Hematopoietic multipotent progenitor cell treated with erythropoietin and hydrocortisone succinate and interleukin-3 and kit ligand, for 4 days (in vitro differentiated cells): ENCODE data around the gene VPS72.

Source experiments
- DNase-seq: peaks from one replicate; pipeline ENCODE4 v3.0.0-alpha.2; 2015

VPS72 gene

DNA sequence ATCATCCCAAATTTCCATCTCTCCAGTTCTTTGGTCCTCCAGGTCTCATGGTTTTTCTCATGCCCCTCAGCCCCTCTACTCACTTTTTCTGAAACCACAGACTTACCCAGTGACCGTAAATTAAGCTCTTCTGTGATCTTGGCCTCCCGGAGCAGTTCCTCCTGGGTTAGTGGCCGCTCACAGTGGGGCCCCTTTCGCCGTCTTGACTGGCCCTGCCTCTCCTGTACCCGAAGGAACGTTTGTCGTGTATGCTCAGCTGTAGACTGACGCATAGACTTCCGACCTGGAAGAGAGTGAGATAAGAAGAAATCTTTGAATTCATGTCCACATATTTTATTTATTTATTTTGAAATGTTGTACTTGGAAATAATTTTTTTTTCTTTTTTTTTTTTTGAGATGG is 5.8 kb downstream of the VPS72 start:
- DNase-seq, result no peak

DNA sequence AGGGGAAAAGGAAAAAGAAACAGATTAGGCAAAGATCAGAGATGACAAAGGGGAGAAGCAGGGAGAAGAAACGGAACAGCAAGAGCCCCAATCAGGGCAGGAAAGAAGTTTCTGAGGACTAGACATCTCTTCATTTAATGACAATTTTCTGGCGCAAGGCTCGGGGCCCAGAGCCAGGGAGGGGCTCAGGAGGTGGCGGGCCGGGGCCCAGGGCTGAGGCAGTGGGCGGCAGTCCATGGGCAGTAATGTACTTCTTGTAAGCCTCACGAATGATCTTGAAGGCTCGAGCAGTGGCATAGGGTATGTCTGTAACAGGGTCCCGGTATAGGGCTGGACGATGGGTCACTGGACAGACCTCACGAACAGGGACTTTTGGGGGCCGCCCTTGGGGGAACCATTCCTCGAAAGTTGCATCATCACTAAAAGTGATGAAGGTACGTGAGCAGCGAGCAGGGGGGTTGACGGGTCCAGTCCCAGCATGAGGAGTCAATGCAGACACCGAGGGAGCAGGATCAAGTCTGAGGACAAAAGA is 13.4 kb downstream of the VPS72 start:
- DNase-seq, result no peak

DNA sequence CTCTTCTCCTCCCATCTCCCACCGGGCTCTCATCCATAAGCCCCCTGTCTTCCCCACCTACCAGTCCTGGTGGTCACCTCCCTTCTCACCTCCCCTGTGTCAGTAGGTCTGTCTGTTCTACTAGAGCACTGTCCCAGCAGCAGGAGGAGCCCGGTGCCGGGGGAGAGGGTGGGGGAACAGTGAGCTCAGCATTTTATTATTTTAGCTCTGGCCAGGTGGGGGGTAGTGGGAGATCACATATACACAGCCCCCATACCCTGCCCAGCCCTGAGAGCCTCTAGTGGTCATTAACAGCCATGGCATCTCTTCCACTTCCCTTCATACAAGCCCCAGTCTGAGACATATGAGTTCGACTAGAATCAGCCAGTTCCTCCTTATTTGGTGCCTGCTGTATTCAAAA is 14.1 kb downstream of the VPS72 start, which contains the start of gene TMOD4:
TSS of gene TMOD4 (minus strand) at position 119 of the 400 bp plus-strand sequence. CDS start 1,106 bp downstream, outside the sequence.
- DNase-seq, result peak; percentile 72

DNA sequence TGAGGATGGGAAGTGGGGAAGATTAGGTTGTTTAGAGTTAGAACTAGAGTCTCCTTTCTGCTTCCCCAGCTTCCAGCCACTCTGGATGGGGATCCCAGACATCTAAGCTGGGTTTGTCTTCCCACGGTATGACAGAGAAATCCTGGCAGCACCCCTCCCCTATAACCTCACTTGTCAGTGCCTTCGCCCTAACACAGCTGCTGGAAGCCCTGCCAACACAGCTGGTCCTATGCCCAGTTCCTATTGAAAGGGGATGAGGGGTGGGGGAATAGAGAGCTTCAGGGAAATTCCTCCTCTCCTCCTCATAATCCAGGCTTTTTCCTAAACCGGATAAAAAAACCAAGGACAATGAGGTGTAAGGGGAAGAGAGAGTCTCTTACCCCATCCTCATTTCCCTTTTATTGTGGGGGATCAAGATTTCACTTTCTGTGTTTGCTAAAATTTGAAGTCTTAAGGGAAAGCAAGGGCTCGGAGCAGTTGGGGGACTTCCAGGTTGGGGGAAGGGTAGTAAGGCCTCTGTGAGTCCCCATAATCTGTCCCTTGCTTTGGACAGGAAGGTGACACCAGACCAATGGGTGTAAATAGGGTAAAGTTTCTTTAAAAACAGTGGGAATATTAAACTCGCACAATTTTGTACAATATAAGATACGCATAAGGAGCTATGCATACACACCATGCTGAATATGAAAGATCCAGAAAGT is 14.8 kb downstream of the VPS72 start:
- DNase-seq, result no peak

DNA sequence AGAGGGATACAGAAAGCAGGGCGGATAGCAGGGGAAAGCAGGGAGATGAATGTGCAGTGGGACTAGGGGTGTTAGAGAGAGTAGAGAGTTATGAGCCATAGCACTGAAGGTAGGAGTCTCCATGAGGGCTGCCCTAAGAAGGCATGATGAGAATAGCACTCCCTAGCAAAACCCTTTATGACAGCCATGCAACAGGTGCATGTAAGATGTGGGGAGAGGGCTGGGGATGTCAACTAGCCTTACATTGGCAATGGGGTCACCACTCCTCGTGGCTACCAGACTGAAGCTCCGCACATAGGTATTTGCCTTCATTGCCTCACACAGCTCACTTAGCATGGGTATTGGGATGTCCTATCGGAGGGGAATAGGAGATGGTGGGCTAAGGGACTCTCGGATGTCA is 18.8 kb downstream of the VPS72 start:
- DNase-seq, result no peak

DNA sequence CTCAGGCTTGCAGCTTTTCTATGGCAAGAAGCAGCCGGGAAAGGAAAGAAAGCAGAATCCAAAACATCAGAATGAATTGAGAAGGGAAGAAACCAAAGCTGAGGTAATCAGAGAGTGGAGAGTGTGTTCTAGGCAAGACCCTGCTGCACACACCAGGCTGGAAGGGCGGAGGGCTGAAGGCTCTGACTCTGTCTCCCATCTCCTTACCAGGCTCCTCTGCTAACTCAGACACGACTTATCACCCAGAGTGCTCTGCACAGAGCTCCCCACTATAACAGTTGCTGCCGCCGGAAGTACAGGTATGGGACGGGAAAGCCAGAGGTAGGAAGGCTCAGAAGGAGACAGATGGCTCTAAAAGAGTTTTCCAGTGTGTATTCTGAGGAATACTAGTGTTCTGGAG is 22.9 kb downstream of the VPS72 start:
- DNase-seq, result no peak

DNA sequence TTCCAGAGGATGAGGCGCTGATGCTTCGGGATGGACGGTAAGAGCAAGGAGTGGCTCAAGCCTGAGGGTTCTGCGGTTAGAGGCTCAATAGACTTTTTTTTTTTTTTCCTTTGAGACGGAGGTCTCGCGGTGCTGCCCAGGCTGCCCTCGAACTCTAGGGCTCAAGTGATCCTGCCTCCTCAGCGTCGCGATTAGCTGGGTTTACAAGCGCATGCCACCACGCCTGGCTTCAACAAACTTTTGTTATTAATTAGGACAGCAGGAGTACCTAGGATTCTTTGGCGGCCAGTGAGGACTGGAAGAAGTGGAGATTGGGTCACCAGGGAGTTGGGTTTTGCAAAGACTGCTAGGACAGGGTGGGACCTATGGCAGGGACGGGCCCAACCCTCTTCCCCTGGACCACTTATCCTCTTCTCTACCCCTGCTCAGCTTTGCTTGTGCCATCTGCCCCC is 23.5 kb downstream of the VPS72 start:
- peak; percentile 78 for DNase-seq

DNA sequence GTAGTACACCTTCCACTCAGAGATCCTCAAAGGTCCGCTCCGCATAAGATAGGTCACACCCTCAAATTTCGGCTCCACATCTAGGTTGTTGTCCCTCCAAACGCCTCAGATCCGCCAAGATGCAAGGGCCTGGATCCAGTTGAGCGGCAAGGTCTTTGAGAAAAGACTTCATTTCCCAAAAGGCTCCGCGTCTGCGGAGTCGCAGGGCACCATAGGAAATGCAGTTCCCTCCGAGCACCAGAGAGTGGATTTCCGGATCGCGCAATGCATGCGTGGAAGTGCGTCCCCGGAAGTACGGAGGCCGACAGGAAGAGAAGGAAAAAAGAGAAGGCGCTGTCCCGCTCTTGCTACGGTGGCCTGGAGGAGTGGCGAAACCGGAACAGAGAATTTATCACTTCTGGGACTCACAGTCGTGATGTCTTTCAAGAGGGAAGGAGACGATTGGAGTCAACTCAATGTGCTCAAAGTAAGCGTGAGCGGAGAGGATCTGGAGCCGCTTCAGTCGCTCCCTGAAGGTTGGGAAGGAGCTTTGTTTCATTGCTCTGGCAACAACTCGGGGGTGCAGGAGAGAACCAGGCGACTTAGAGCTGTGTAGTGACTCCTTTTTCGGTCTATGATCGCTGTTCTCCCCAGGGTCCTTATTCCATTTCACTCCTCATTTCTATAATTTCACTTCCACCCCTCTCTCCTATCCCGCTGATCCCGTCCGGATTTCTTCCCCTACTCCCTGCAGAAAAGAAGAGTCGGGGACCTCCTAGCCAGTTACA is 24.1 kb downstream of the VPS72 start, which contains the start of the genes LYSMD1 and SCNM1:
TSS of gene LYSMD1 (minus strand) at position 165 of the 767 bp plus-strand sequence. CDS start 644 bp downstream, outside the sequence.
TSS of gene SCNM1 (plus strand) at position 407 of the 767 bp plus-strand sequence. CDS start at position 416, 9 bp downstream.
- peak; percentile 100 for DNase-seq

DNA sequence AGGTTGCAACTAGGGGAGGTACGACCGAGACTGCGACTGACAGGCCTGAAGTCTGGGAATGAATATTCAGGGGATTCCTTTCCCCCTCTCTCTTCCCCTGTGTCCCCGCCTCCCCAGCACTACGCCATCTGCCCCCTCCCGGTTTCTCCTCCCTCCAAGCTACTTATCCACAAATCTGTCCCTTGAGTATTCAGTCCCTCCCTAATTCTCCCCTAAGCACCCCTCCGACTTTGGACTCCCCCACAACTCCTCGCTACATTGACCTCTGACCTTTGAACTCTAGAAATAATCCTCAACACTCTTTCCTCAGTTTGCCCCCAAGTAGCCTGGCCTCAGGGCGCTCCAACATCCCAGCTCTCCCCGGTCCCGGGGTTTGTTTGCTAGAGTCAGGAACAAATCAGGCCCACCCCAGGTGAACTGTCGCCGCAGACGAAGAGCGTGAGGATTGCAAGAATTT is 24.7 kb downstream of the VPS72 start:
- DNase-seq, result peak; percentile 33

DNA sequence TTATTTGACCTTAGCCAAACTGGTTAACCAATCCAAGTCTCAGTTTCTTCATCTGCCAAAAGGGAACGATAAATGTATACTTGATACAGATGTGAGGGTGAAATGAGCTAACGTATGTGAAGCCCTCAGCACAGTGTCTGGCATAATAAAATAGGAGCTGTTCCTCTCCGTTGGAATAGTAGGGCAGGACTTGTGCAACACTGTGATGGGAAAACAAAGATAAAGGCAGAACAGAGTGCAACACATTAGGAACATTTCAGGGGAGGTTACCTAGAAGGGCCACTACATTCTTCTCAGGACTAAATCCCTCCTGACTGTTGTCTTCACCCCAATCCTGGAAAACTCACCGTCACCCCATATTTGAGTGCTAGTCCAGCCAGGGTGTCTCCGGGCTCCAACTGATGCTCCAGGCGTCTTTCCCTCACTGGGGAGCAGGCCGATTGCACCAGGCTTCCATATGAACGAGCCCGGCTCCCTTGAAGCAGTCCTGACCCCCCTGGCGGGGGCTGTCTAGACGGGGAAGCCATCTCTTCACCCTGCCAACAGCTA is 25.2 kb downstream of the VPS72 start:
- no peak for DNase-seq

DNA sequence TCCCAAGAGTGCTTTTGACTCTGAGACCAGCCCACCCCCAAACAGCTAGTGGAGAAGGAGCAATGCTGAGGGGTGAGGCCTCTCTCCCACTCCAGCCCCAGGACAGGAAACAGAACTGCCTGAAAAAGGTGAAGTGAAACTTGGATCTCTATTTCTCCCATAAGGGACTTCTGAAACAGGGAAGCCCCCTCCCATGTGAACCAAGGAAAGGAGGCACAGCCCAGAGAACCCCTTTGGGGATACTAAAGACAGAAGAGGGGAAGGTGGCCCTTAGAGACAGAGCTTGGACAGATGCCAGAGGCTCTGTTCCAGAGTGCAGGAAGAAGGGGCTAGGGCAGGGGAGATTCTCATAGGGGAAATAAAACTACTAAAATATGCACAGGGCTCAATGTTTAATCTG is 30.6 kb downstream of the VPS72 start:
- DNase-seq, result no peak

DNA sequence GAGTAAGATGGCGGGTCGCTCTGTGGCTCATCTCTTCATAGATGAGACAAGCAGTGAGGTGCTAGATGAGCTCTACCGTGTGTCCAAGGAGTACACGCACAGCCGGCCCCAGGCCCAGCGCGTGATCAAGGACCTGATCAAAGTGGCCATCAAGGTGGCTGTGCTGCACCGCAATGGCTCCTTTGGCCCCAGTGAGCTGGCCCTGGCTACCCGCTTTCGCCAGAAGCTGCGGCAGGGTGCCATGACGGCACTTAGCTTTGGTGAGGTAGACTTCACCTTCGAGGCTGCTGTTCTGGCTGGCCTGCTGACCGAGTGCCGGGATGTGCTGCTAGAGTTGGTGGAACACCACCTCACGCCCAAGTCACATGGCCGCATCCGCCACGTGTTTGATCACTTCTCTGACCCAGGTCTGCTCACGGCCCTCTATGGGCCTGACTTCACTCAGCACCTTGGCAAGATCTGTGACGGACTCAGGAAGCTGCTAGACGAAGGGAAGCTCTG is 31.2 kb downstream of the VPS72 start:
- no peak for DNase-seq

DNA sequence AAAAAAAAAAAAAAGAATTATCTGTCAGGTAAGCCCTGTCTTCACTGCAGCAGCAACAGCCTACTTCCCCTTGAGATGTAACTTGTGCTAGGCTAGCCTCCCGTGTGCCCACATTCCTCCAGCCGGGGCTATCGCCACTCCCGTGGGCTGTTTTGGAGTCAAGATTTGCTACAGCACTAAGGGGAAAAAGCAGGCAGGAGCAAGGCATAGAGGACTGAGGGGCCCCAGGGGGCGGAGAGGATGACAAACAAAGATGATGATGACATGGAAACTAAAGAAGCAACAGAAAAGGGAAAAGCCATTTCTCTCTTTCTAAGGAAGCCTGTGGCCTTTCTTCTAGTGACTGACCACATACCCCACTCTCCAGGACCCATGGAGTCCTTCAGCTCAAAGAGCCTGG is 31.7 kb downstream of the VPS72 start:
- peak; percentile 40 for DNase-seq

DNA sequence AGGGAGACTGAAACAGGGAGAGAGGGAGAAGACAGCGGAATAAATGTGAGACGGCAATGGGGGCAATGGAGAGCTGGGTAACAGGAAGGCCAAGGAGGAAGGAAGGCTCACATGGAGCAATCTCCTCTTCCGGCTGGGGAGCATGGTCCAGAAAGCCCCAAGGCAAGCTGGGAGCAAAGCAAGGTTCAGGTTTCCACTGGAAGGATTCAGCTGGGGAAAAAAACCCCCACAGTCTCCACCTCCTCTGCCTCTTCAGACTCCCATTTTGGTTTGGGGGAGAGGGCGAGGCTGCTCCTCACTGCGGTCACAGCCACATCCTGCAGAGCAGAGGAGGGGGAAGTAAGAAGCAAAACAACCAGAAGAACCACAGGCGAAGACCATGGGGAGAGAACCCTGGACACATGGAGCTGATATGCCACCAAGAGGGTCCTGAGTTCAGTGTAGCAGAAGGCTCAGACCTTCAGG is 32.9 kb downstream of the VPS72 start:
- DNase-seq, result peak; percentile 95

DNA sequence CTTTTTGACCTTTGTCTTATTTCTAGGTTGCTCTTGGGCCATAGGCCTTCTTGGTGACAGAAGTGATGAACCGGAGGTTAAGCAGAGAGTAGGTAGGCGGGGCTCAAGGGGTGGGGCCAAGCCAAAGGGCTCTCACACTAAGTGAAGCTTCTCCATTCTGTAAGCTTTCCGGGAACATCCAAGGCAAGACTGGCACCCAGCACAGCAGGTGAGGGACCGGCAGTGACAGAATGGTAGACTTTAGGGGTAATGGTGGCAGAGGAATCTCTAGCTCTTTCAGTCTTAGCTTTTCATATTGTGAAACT is 33.5 kb downstream of the VPS72 start, which contains the start of gene TNFAIP8L2:
TSS of gene TNFAIP8L2 (plus strand) at position 135 of the 305 bp plus-strand sequence. CDS start 2,049 bp downstream, outside the sequence.
- peak; percentile 94 for DNase-seq

DNA sequence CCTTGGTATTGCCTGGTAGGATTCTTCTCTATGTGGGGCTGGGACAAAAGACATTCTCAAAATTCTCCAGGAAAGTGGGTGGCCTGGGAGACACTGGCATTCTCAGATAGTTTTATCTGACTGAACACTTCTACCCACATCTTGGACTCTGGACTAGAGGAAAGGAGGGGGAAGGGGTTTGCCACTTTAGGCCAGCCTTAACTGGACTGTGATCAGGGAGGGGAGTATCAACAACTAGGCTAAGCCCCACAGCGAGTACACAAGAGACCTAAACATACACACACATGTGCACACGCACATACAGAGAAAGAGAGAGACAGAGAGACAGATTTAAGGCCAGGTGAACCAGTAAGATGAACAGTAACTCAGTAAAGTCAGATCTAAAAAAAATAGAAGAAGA is 42.3 kb downstream of the VPS72 start:
- DNase-seq, result peak; percentile 62

DNA sequence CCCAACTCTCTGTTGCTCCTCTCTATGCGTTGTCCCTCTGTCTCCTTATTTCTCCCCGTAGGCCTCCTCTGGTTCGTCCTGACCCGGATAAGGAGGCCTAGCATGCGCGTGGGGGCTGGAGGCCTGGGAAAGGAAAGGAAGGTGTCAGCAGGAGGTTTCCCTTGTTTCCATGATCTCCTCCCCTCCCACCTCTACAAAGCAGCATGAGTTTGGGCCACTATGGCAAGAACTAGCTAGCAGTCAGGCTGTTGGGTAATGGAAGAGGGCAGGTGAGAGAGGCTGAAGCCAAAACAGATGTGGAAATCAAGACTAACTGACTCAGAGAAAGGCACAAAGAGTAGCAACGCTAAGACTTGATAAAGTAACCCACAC is 42.9 kb downstream of the VPS72 start:
- no peak for DNase-seq

DNA sequence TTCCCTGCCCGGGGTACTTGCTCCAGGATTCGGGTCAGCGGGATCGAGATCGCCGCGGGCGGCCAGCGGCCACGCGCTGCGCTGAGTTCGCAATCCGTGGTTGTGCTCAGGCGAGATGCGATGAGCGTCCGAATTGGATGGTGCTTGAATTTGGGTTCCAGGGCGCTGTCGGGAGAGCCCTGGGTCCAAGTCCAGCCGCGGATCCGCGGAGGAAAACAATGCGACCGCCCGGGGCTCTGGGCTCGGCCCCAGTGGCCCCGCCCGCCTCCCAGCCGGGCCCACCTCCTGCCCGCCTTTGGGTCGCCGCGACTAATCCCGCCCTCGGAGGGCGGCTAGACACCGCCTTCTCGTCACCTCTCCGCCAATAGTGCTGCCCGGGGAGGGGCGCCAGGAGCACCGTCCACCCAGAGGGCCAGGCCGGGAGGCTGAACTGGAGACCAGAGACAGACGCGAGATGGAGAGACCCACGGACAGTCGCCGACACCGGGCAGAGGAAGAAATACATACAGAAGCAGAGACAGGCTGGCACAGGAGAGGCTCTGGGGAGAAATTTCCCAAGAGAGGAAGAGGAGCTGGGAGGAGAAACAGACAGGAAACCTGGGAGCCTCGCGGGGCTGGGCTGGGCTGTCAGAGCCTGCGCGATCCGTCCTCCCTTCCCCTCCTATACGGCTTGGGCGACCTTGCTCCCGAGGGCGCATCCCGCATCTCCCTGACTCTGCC is 43.4 kb downstream of the VPS72 start, which contains the start of gene SEMA6C:
TSS of gene SEMA6C (minus strand) at position 220 of the 720 bp plus-strand sequence. CDS start 4,010 bp downstream, outside the sequence.
- peak; percentile 96 for DNase-seq

DNA sequence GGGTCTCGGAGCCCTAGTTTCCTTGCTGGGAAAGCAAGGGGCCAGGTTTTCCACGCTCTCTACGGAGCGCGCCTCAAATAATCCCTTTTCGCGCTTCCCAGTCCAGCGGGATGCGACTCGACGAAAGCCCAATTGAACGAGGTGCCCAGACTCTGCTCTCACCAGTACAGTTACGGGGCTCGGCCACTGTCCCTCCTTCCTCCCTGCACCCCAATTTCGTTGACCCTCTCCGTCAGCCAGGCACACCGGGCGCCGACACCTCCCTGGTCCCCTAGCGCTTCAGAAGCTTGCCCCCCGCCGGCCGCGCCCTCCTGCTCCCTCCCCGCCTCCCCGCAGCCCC is 44.0 kb downstream of the VPS72 start:
- no peak for DNase-seq

DNA sequence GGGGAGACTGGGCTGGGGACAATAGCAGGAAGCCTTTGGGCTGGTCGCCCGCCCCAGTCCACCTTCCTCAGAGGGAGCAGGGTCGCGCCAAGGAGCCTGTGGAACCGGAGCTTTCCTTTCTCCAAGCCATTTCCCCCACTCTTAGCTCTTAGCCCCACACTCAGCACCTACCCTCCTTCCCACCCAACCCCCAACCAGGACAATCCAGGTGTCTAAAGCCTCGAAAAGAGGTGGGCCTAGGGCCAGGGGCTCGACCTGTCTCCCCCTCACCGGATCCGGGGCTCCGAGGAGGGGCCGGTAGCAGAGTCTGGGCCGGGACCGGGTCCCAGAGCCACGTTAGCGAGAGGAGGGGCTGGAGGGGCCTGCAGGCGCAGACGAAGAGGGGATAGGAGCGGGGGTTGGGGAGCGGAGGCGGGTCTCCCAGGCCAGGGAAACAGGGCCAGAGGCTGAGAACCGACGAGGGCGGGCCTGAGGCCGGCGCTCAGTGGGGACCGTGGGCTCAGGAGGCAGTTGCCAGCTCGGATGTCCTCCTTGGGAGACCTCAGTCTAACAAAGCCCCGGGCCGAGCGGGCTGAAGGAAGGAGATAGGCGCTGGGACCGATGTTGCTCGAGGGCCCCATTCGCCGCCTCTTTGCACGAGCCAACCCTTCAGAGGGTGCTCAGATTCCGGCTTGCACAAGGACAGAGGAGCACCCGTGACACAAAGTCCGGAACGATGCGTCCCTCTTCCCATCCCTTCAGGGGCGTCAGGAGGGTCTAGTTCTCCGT is 44.5 kb downstream of the VPS72 start:
- peak; percentile 68 for DNase-seq
